Kidney glomerular epithelial cell (primary cell): ENCODE measurements around the gene PRPF6.
A peak's percentile ranks its signal among the peaks of the same experiment; 100 is the strongest.

Source experiments
- DNase-seq: peaks from one replicate; lab custom pipeline; 2025; lab: John Stamatoyannopoulos, UW

PRPF6 gene

GRCh38 chr20:64077541-64077875 is 96.6 kb downstream of the PRPF6 start:
- no peak for DNase-seq

- DNase-seq, result no peak
These were observed 97.1 kb downstream of the PRPF6 start for GRCh38 chr20:64077876-64078551.

GRCh38 chr20:64078934-64079272 is 98.0 kb downstream of the PRPF6 start:
- no peak for DNase-seq

DNA sequence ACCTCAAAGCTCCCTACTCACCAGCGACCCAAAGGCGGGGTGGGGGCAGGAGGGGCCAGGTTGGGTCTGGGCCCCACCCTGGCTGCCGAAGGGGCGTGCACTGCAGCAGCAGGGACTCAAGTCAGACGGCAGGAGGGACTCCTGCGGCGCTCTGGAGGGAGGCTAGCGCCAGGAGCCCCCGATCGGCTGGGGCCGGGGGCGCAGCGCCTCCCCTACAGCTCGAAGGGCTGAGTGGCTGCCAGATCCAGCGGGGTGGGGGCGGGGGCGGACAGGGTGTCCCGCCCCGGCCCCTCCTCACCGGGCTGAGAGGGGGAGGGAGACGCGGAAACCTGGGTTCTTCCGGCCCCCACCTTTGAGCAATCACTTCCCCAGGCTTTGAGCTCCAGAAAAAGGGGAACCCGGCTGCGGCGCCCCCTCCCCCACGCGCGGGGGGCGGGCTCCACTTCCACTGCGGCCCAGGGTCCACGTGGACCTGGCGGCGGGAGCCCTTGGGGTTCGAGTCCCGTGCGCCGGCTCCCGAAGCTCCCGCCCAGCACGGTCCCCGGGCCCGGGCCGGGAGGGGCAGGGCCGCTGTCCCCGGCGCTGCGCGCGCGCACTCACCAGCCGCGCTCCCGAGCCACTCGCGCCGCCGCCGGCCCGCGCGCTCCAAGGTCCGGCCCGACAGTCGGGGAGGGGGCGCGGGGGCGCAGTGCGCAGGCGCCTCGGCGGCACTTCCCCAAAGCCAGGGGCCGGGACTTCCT is 98.5 kb downstream of the PRPF6 start, which contains the start of gene RGS19:
RGS19 (minus strand) TSS at position 246 of the 740 bp plus-strand sequence. CDS start 2,632 bp downstream, outside the sequence.
- peak; percentile 8 for DNase-seq

GRCh38 chr20:64080013-64080812 is 99.3 kb downstream of the PRPF6 start, which contains the start of gene OPRL1:
TSS of gene OPRL1 (plus strand) at chr20:64080082. CDS start at chr20:64092721, 12,639 bp downstream.
- no peak for DNase-seq

- DNase-seq, result no peak
These were observed 100.1 kb downstream of the PRPF6 start for GRCh38 chr20:64080813-64081623.

DNA sequence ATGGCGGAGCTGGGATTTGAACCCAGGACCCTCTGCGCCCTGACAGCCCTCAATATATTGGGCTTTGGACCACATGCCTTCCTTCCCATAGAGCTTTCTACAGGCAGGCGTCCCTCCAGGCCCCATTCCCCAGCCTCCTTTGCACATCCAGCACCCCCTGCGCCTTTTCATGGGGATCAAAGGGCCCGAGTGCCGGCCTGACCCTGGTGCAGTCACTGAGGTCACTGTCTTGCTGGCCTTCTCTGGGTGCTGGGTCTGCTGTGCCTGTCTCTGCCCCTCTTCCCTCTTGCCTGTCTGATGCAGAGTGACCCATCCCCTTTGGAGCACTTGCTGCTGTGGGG is 100.7 kb downstream of the PRPF6 start:
- DNase-seq, result no peak

DNA sequence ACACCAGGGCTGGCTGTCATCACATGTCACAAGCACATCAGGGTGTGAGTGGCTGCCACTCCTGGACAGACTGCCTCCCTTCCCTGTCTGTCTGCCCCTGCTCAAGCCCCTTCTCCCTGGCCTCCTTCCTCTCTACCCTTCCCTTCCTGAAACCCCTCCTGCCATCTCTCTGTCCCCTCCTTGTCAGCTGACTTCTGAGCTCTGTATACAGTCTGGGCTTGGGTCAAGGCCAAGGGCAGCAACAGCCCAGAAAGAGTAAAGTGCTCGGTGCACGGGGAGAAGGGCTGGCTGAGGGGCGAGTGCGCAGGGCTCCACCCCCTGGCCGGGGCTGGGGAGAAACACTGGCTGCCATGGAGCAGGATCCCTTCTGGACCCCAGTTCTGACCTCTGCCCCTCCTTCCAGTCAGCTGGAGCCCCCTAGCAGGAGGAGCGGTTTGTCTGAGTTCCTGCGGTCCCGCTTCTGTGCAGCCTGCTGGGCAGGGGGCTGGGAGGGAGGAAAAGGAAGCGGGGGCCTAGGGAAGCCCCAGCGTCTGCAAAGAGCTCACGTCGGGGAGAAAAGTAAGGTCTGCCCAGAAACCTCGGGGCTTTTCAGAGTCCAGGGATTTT is 101.3 kb downstream of the PRPF6 start:
- DNase-seq, result no peak
